ENCODE measurements around the gene NFIX. TPM values are rescaled to one million over a fixed set of nuclear protein-coding genes. Genes with fewer than 3 reads are reported as not detected.

Gene NFIX
- total and polyA plus RNA-seq, 2 of the 13 experiments (the other 11 are each of a cell fraction or from before 2014, with no cell fraction given) = 3.4 to 5.4 TPM

GRCh38 chr19:12996406-12997094 is 1.3 kb downstream of the NFIX start (continued):
- TF ChIP-seq MAZ (IDR thresholded peaks at IDR 0.05; ENCODE audit: borderline replicate concordance, low read depth, low read length) = no peak
- TF ChIP-seq MAZ (CRISPR knock-in tag; IDR thresholded peaks at IDR 0.05; ENCODE audit: low read depth) = peak; percentile 53
- no peak for TF ChIP-seq TRAFD1 (CRISPR knock-in tag; IDR thresholded peaks at IDR 0.05; ENCODE audit: borderline replicate concordance)
- peak; percentile 60 for TF ChIP-seq GABPB1 (CRISPR knock-in tag; IDR thresholded peaks at IDR 0.05)
- TF ChIP-seq TP53 (CRISPR knock-in tag; conservative IDR thresholded peaks at IDR 0.05) = no peak
- TF ChIP-seq ZBTB42 (CRISPR knock-in tag; IDR thresholded peaks at IDR 0.05) = no peak
- no peak for TF ChIP-seq ZNF44 (CRISPR knock-in tag; IDR thresholded peaks at IDR 0.05)
- TF ChIP-seq HIVEP1 (CRISPR knock-in tag; IDR thresholded peaks at IDR 0.05) = no peak
- TF ChIP-seq HOXA7 (CRISPR knock-in tag; IDR thresholded peaks at IDR 0.05) = no peak
- TF ChIP-seq DBP (CRISPR knock-in tag; IDR thresholded peaks at IDR 0.05; ENCODE audit: not compliant biosample characterization) = no peak
- peak; percentile 98 for TF ChIP-seq MYPOP (CRISPR knock-in tag; IDR thresholded peaks at IDR 0.05)
- 0 out of 2 replicates have a peak, but pooled peaks have one; percentile 21 for TF ChIP-seq ZNF251 (CRISPR knock-in tag; IDR thresholded peaks at IDR 0.05)
- TF ChIP-seq ZNF737 (CRISPR knock-in tag; IDR thresholded peaks at IDR 0.05; ENCODE audit: borderline replicate concordance) = no peak
- TF ChIP-seq ZNF24 (IDR thresholded peaks at IDR 0.05) = no peak
- TF ChIP-seq JUN (CRISPR knock-in tag; IDR thresholded peaks at IDR 0.05) = no peak
- TF ChIP-seq, protein P1, sequence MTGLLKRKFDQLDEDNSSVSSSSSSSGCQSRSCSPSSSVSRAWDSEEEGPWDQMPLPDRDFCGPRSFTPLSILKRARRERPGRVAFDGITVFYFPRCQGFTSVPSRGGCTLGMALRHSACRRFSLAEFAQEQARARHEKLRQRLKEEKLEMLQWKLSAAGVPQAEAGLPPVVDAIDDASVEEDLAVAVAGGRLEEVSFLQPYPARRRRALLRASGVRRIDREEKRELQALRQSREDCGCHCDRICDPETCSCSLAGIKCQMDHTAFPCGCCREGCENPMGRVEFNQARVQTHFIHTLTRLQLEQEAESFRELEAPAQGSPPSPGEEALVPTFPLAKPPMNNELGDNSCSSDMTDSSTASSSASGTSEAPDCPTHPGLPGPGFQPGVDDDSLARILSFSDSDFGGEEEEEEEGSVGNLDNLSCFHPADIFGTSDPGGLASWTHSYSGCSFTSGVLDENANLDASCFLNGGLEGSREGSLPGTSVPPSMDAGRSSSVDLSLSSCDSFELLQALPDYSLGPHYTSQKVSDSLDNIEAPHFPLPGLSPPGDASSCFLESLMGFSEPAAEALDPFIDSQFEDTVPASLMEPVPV (CRISPR knock-in tag; IDR thresholded peaks at IDR 0.05) = 0 out of 2 replicates have a peak, but pooled peaks have one; percentile 43
- no peak for TF ChIP-seq ZFP36L1 (CRISPR knock-in tag; IDR thresholded peaks at IDR 0.05)
- peak; percentile 76 for TF ChIP-seq ZNF274 (CRISPR knock-in tag; IDR thresholded peaks at IDR 0.05)
- no peak for TF ChIP-seq ZZZ3 (CRISPR knock-in tag; IDR thresholded peaks at IDR 0.05; ENCODE audit: borderline replicate concordance)
- TF ChIP-seq MIER2 (CRISPR knock-in tag; IDR thresholded peaks at IDR 0.05) = no peak
- no peak for TF ChIP-seq MIXL1 (CRISPR knock-in tag; IDR thresholded peaks at IDR 0.05)
- peak; percentile 5; the same call in 1 of the 2 replicates for TF ChIP-seq ZNF768 (CRISPR knock-in tag; IDR thresholded peaks at IDR 0.05)
- no peak for TF ChIP-seq ZNF530 (CRISPR knock-in tag; IDR thresholded peaks at IDR 0.05; ENCODE audit: low read depth)
- TF ChIP-seq, protein P2, sequence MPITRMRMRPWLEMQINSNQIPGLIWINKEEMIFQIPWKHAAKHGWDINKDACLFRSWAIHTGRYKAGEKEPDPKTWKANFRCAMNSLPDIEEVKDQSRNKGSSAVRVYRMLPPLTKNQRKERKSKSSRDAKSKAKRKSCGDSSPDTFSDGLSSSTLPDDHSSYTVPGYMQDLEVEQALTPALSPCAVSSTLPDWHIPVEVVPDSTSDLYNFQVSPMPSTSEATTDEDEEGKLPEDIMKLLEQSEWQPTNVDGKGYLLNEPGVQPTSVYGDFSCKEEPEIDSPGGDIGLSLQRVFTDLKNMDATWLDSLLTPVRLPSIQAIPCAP (CRISPR knock-in tag; IDR thresholded peaks at IDR 0.05; ENCODE audit: low read depth) = no peak
